22Rv1 (cell line): Measurements from ENCODE around the gene NSG1.

ENCODE experiments used
- ZFX ChIP-seq: fragments of 450-650 bp; IDR thresholded peaks from 2 replicates; pipeline ENCODE4 v1.6.1; 2017; ENCODE audit warnings: antibody characterized with exemption, borderline replicate concordance
- TF ChIP-seq, protein P1 (sequence below): fragments of 450-650 bp; IDR thresholded peaks from 2 replicates; pipeline ENCODE4 v1.5.1; 2017; ENCODE audit warnings: mild to moderate bottlenecking

GRCh38 chr4:4386296-4386735 is 586 bp upstream of the NSG1 start:
- TF ChIP-seq, protein P1, sequence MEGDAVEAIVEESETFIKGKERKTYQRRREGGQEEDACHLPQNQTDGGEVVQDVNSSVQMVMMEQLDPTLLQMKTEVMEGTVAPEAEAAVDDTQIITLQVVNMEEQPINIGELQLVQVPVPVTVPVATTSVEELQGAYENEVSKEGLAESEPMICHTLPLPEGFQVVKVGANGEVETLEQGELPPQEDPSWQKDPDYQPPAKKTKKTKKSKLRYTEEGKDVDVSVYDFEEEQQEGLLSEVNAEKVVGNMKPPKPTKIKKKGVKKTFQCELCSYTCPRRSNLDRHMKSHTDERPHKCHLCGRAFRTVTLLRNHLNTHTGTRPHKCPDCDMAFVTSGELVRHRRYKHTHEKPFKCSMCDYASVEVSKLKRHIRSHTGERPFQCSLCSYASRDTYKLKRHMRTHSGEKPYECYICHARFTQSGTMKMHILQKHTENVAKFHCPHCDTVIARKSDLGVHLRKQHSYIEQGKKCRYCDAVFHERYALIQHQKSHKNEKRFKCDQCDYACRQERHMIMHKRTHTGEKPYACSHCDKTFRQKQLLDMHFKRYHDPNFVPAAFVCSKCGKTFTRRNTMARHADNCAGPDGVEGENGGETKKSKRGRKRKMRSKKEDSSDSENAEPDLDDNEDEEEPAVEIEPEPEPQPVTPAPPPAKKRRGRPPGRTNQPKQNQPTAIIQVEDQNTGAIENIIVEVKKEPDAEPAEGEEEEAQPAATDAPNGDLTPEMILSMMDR = no peak
- no peak for TF ChIP-seq ZFX
